Bronchial epithelial cell (primary cell): ENCODE data around the gene NR6A1. TPM values are rescaled to one million over a fixed set of nuclear protein-coding genes. Genes with fewer than 3 reads are reported as not detected.

Experiments
- DNase-seq: peaks from one replicate; pipeline ENCODE4 v3.0.0-alpha.2; 2010; ENCODE audit warnings: low read depth
- FAIRE-seq: peaks from 2 replicates; lab custom pipeline; 2011; peaks lifted over from hg19 to GRCh38; lab: Jason Lieb, UNC
- H3K27me3 ChIP-seq: 2 replicates; pipeline ENCODE4 v1.5.1; 2011; ENCODE audit warnings: low read length; ENCODE audit not compliant: control insufficient read depth, insufficient read depth
- H3K36me3 ChIP-seq: 2 replicates; pipeline ENCODE4 v1.5.1; 2011; ENCODE audit warnings: low read length; ENCODE audit not compliant: control insufficient read depth, insufficient read depth
- H3K4me3 ChIP-seq: 2 replicates; pipeline ENCODE4 v1.5.1; 2011; ENCODE audit warnings: mild to moderate bottlenecking, low read depth, low read length, control low read depth
- total RNA-seq: library from RNA; depleted of rRNA; stranded (reverse); fragments of >200 nt; gene quantifications from 2 replicates; pipeline ENCODE4 v1.2.1, GENCODE V29; 2014
- TF ChIP-seq, protein P1 (sequence below): IDR thresholded peaks from 2 replicates; pipeline ENCODE4 v1.5.1; 2011; ENCODE audit warnings: mild to moderate bottlenecking, moderate library complexity, low read length, control low read depth, inconsistent platforms; ENCODE audit not compliant: insufficient read depth, severe bottlenecking

NR6A1 gene
- total RNA-seq, 1 donor from 2014 or later = 2.9 TPM

GRCh38 chr9:124471761-124472160 is 299.4 kb downstream of the NR6A1 start:
- no peak for DNase-seq
- H3K36me3 ChIP-seq = no peaks in the 10 kb centered on the region
- FAIRE-seq = no peak
- peaks cover 5% of the 10 kb centered on the region for H3K27me3 ChIP-seq
- TF ChIP-seq, protein P1, sequence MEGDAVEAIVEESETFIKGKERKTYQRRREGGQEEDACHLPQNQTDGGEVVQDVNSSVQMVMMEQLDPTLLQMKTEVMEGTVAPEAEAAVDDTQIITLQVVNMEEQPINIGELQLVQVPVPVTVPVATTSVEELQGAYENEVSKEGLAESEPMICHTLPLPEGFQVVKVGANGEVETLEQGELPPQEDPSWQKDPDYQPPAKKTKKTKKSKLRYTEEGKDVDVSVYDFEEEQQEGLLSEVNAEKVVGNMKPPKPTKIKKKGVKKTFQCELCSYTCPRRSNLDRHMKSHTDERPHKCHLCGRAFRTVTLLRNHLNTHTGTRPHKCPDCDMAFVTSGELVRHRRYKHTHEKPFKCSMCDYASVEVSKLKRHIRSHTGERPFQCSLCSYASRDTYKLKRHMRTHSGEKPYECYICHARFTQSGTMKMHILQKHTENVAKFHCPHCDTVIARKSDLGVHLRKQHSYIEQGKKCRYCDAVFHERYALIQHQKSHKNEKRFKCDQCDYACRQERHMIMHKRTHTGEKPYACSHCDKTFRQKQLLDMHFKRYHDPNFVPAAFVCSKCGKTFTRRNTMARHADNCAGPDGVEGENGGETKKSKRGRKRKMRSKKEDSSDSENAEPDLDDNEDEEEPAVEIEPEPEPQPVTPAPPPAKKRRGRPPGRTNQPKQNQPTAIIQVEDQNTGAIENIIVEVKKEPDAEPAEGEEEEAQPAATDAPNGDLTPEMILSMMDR = no peak
- H3K4me3 ChIP-seq = no peak overlapping the region

DNA sequence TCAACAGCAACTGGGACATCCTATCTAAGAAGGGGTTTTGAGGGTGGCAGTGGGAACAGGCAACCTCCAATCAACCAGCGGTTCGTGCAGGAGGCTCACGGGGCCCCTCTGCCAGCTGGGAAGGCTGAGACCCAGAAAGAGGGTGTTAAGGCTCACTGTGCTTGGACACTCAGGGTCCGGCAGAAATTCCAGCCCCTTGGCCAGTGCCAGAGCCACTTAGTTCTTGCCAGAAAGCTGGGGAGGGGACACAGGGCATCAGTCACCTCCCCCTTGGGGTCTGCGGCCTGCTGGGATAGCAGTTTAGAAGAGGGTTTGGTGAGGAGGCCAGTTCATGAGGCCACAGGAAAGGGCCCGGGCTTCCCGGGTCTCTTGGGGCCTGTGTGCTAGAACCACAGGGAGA is 300.4 kb downstream of the NR6A1 start:
- H3K36me3 ChIP-seq = no peaks in the 10 kb centered on the region
- peaks cover 2% of the 10 kb centered on the region for H3K27me3 ChIP-seq
- no peak overlapping the region for H3K4me3 ChIP-seq
- TF ChIP-seq, protein P1 = no peak
- DNase-seq (no peak), FAIRE-seq (no peak)

- peaks cover 2% of the 10 kb centered on the region for H3K27me3 ChIP-seq
- FAIRE-seq (no peak), DNase-seq (no peak)
- TF ChIP-seq, protein P1 = no peak
- H3K4me3 ChIP-seq = no peak overlapping the region
- no peaks in the 10 kb centered on the region for H3K36me3 ChIP-seq
Measured at GRCh38 chr9:124470306-124470705, 300.8 kb downstream of the NR6A1 start.

GRCh38 chr9:124469011-124469832 is 301.9 kb downstream of the NR6A1 start:
- FAIRE-seq (peak; percentile 82), DNase-seq (no peak)
- Histone ChIP-seq H3K36me3 (no peaks in the 10 kb centered on the region), H3K27me3 (peaks cover 2% of the 10 kb centered on the region), H3K4me3 (no peak overlapping the region)
- TF ChIP-seq, protein P1 = no peak

DNA sequence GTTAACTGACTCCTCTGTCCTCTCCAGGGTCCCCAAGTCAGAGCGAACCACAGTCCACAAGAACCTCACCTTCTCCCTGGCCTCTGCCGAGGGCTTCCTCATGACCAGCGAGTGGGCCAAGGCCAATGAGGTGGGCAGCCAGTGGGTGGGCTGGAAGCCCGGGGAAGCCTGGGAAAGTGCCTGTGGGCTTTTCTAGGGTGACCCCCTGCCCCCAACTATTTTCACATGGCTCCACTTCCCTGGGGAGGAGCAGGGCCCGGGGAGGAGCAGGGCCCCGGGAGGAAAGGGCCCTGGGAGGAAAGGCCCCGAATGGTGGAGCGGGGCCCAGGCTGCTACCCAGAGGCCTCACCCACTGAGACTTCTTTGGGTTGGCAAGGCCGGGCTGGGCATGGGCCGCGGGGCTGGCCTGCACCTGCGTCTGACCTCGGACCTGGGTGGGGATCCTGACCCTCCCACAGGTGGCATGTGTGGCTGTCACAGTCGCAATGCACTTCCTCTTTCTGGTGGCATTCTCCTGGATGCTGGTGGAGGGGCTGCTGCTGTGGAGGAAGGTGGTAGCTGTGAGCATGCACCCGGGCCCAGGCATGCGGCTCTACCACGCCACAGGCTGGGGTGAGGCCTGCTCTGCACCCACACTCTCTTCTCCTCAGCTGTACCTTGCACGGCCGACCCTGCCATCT is 302.9 kb downstream of the NR6A1 start:
- TF ChIP-seq, protein P1 = no peak
- no peak for FAIRE-seq
- no peak for DNase-seq
- no peaks in the 10 kb centered on the region for H3K36me3 ChIP-seq
- H3K27me3 ChIP-seq = peaks cover 2% of the 10 kb centered on the region
- H3K4me3 ChIP-seq = no peak overlapping the region
